ENCODE measurements around the gene TBC1D22A. TPM values are rescaled to one million over a fixed set of nuclear protein-coding genes. Genes with fewer than 3 reads are reported as not detected.
A peak's percentile ranks its signal among the peaks of the same experiment; 100 is the strongest.

The TBC1D22A gene
- total RNA-seq, 1 experiment from 2014 or later: 32.6 TPM

DNA sequence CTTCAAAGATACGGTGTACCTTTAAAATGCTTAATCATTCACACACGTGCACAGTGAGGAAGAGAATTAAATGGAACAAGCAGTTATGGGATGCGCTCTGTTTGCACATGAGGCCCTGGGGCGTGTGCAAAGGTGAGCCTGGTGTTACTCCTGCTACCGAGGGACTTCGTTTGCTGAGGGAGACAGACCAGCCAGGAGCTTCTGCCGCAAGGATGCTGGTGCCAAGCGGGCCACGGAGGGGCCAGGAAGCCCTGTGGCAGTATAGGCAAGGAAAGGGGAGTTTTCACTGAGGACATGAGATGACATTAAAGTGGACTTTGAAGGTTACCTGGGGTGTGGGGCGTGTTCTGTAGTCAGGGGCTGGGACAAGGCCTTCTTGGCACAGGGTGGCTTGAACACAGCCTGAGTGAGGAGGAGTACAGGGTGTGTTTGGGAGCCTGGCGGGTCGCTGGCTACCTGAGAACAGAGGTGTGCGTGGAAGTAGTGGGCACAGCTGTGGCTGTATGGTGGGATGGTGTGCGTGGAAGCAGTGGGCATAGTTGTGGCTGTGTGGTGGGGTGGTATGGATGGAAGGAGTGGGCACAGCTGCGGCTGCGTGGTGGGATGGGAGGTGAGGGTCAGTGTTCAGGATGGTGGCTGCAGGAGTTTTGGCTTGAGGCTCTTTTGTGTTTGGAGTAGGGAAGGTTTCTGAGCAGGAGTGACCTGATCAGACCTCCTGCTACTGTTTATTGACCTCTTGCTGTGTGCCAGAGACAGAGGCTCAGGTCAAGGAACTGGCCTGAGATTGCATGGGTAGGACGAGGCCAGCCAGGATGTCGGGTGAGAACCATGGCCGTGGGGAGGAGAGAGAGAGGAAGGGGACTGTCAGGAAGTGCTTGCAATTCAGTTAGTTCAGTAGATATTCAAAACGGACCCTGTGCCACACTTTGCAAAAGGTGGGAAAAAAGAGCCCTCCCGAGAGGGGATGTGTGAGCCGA is 13.7 kb downstream of the TBC1D22A start:
- peaks cover 34% of the 10 kb centered on the region for H3K4me1 Mint-ChIP-seq (ENCODE audit: low read depth, unreplicated experiment)
- H3K9me3 ChIP-seq: no peaks in the 10 kb centered on the region
- POLR2A ChIA-PET: interaction anchor here (1.0 kb wide), 1 partner anchor 14 kb away, joined by 5 read pairs; the partner anchor contains the start of gene TBC1D22A
- peak overlapping the region; percentile 10 for H3K4me3 Mint-ChIP-seq (ENCODE audit: unreplicated experiment)
- H3K36me3 Mint-ChIP-seq (ENCODE audit: insufficient read depth, unreplicated experiment): peaks cover 12% of the 10 kb centered on the region
- no peak for TF ChIP-seq CTCF (IDR thresholded peaks at IDR 0.05; ENCODE audit: insufficient read depth in 1 of 2, low read depth in 1 of 2, low read length in 1 of 2, severe bottlenecking in 1 of 2, unreplicated experiment in 1 of 2)
- intact Hi-C loops (cut with micrococcal nuclease; ENCODE audit: unreplicated experiment): loop anchor here (2.0 kb wide), 1 partner anchor 27 kb away; no protein-coding TSS in a partner anchor
- no peaks in the 10 kb centered on the region; the same call in 1 of the 2 replicates for H3K36me3 ChIP-seq (ENCODE audit: control insufficient read depth, insufficient read depth, low read length)
- no peaks in the 10 kb centered on the region for H3K27me3 Mint-ChIP-seq (ENCODE audit: insufficient read depth, unreplicated experiment)
- CTCF ChIA-PET: interaction anchor here (1.0 kb wide), 1 partner anchor 21 kb away, joined by 5 read pairs; no protein-coding TSS in a partner anchor
- H3K4me1 ChIP-seq: peaks cover 38% of the 10 kb centered on the region
- no peaks in the 10 kb centered on the region for H3K9me3 Mint-ChIP-seq (ENCODE audit: unreplicated experiment)
- no peak overlapping the region for H3K4me3 ChIP-seq (ENCODE audit: low read depth, low read length)
- no peaks in the 10 kb centered on the region for H3K27me3 ChIP-seq (replicated peaks; ENCODE audit: control insufficient read depth, insufficient read depth, low read length)
- DNase-seq: peak; percentile 45 to 53
- H3K27ac Mint-ChIP-seq (ENCODE audit: unreplicated experiment): peak overlapping the region; percentile 84
- BruUV-seq (replicated peaks): no TSS peak

DNA sequence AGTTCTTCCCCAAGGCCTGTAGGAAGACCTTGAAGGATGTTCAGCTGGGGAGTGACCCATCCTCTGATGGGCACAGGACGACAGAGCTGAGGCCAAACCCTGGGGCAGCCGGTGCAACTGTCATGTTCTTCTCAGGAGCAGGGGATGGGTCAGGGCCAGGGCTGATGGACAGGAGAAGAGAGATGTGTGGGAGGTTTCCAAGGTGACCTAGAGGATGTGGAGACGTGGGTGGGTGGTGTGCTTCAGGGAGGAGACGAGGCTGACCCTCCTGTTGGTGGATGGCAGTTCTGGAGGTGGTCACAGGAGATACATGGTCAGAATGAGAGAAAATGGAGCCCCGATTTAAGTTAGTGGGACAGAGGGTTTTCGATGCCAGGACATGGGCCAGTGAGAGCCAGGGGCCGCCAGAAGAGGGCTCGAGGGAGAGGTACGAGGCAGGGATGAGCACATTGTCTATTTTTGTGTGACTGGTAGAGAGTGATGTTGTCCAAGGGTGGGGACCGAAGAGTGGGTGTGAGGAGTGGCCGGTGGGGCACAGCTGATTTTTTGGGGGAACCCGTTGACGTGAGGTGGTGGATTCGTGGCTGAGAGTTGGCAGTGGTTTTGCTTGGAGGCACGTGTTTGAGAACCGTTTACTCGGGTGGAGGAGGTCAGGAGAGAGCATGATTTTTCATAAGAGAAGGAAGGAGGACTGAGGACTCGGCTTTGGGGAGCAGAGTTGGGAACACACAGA is 14.6 kb downstream of the TBC1D22A start:
- Histone ChIP-seq H3K27me3 (replicated peaks; ENCODE audit: control insufficient read depth, insufficient read depth, low read length) (no peaks in the 10 kb centered on the region), H3K4me1 (peaks cover 38% of the 10 kb centered on the region), H3K4me3 (ENCODE audit: low read depth, low read length) (no peak overlapping the region), H3K9me3 (no peaks in the 10 kb centered on the region), H3K36me3 (ENCODE audit: control insufficient read depth, insufficient read depth, low read length) (no peaks in the 10 kb centered on the region; the same call in 1 of the 2 replicates)
- no peak for DNase-seq
- intact Hi-C loops (cut with micrococcal nuclease; ENCODE audit: unreplicated experiment): no loop called here
- Mint-ChIP-seq H3K4me3 (ENCODE audit: unreplicated experiment) (no peak overlapping the region), H3K4me1 (ENCODE audit: low read depth, unreplicated experiment) (peaks cover 34% of the 10 kb centered on the region), H3K27me3 (ENCODE audit: insufficient read depth, unreplicated experiment) (no peaks in the 10 kb centered on the region), H3K27ac (ENCODE audit: unreplicated experiment) (peak overlapping the region; percentile 84), H3K9me3 (ENCODE audit: unreplicated experiment) (no peaks in the 10 kb centered on the region), H3K36me3 (ENCODE audit: insufficient read depth, unreplicated experiment) (peaks cover 12% of the 10 kb centered on the region)
- POLR2A ChIA-PET: interaction anchor here (0.8 kb wide), 1 partner anchor 14 kb away, joined by 3 read pairs; the partner anchor contains the start of gene TBC1D22A
- BruUV-seq (replicated peaks): no TSS peak
- CTCF ChIA-PET: no interaction called here
- TF ChIP-seq CTCF (IDR thresholded peaks at IDR 0.05; ENCODE audit: insufficient read depth in 1 of 2, low read depth in 1 of 2, low read length in 1 of 2, severe bottlenecking in 1 of 2, unreplicated experiment in 1 of 2): no peak

GRCh38 chr22:46777609-46777970 is 15.1 kb downstream of the TBC1D22A start:
- peaks cover 12% of the 10 kb centered on the region for H3K36me3 Mint-ChIP-seq (ENCODE audit: insufficient read depth, unreplicated experiment)
- DNase-seq: no peak
- peaks cover 38% of the 10 kb centered on the region for H3K4me1 ChIP-seq
- intact Hi-C loops (cut with micrococcal nuclease; ENCODE audit: unreplicated experiment): no loop called here
- H3K9me3 ChIP-seq: no peaks in the 10 kb centered on the region
- no peak overlapping the region for H3K4me3 Mint-ChIP-seq (ENCODE audit: unreplicated experiment)
- no peaks in the 10 kb centered on the region for H3K9me3 Mint-ChIP-seq (ENCODE audit: unreplicated experiment)
- no peak for TF ChIP-seq CTCF (IDR thresholded peaks at IDR 0.05; ENCODE audit: insufficient read depth in 1 of 2, low read depth in 1 of 2, low read length in 1 of 2, severe bottlenecking in 1 of 2, unreplicated experiment in 1 of 2)
- H3K27me3 ChIP-seq (replicated peaks; ENCODE audit: control insufficient read depth, insufficient read depth, low read length): no peaks in the 10 kb centered on the region
- H3K36me3 ChIP-seq (ENCODE audit: control insufficient read depth, insufficient read depth, low read length): no peaks in the 10 kb centered on the region; the same call in 1 of the 2 replicates
- no peak overlapping the region for H3K27ac Mint-ChIP-seq (ENCODE audit: unreplicated experiment)
- no peak overlapping the region for H3K4me3 ChIP-seq (ENCODE audit: low read depth, low read length)
- POLR2A ChIA-PET: interaction anchor here (0.8 kb wide), 1 partner anchor 15 kb away, joined by 3 read pairs; the partner anchor contains the start of gene TBC1D22A
- H3K4me1 Mint-ChIP-seq (ENCODE audit: low read depth, unreplicated experiment): peaks cover 34% of the 10 kb centered on the region
- no TSS peak for BruUV-seq (replicated peaks)
- H3K27me3 Mint-ChIP-seq (ENCODE audit: insufficient read depth, unreplicated experiment): no peaks in the 10 kb centered on the region
- CTCF ChIA-PET: no interaction called here
